ENCODE measurements around the gene MSH3. TPM values are rescaled to one million over a fixed set of nuclear protein-coding genes. Genes with fewer than 3 reads are reported as not detected.

Gene MSH3
- total and polyA plus RNA-seq, 2 of the 8 experiments (the other 6 are each of a cell fraction or from before 2014, with no cell fraction given): 3.6 to 22.6 TPM

DNA sequence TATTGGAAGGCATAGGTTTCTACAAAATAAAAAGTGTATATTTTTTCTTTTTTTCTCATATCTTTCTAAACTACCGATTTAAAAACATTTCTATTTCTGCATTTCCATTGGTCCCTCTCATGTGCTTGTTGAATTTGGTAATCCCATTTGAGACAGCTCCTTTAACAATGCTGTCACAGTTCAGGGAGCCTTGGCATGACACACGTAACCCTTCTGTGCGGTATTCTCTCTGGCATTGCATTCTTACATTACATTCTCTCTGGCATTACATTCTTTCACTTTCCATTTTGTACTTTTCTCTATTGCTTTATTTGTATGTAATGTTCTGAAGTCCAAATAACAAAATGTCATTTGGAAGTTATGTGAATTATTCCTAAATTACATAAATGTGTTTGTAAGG is 155.0 kb downstream of the MSH3 start:
- no peak overlapping the region for H3K18ac ChIP-seq (ENCODE audit: extremely low read depth, low read length)
- H3K4me2 ChIP-seq (ENCODE audit: insufficient read depth in 1 of 2, low read depth in 2 of 2, low read length in 2 of 2): no peak overlapping the region
- no peak overlapping the region for H3K4me3 ChIP-seq (ENCODE audit: extremely low read depth in 1 of 4, insufficient read depth in 2 of 4, low read depth in 3 of 4, low read length in 4 of 4)
- CTCF ChIA-PET (ENCODE audit: partially characterized antibody): no interaction called here
- peaks cover 0 to 8% (median 0%) of the 10 kb centered on the region in 4 experiments; a peak in 3 of 8 replicates for H3K36me3 ChIP-seq (ENCODE audit: control insufficient read depth in 2 of 4, insufficient read depth in 4 of 4, low read length in 3 of 4)
- H3K4ac ChIP-seq (replicated peaks; ENCODE audit: insufficient read length, low read depth, low read length): no peak overlapping the region
- H3K79me2 ChIP-seq (ENCODE audit: control insufficient read depth in 1 of 2, insufficient read depth in 2 of 2, low read length in 2 of 2): no peaks in the 10 kb centered on the region
- H2BK15ac ChIP-seq (ENCODE audit: low read length): no peak overlapping the region
- H2BK5ac ChIP-seq (ENCODE audit: low read depth, low read length): no peak overlapping the region
- H3K27ac ChIP-seq (ENCODE audit: low read depth, low read length): no peak overlapping the region
- POLR2A ChIA-PET (ENCODE audit: partially characterized antibody): no interaction called here
- no peak overlapping the region for H4K8ac ChIP-seq (ENCODE audit: extremely low read depth, insufficient read depth, low read length)
- no peak overlapping the region for H3K56ac ChIP-seq (replicated peaks; ENCODE audit: insufficient read length, low read depth, low read length)
- no peak for DNase-seq (ENCODE audit: low read depth in 1 of 2, low spot score in 2 of 2)
- no peak overlapping the region for H2AK5ac ChIP-seq (ENCODE audit: low read depth, low read length)
- H2BK20ac ChIP-seq (ENCODE audit: low read length): no peak overlapping the region
- no peaks in the 10 kb centered on the region for H4K20me1 ChIP-seq (replicated peaks in 1 of 2; ENCODE audit: control insufficient read depth in 1 of 2, insufficient read depth in 2 of 2, low read length in 2 of 2)
- no peaks in the 10 kb centered on the region for H3K23me2 ChIP-seq (ENCODE audit: low read depth, low read length)
- H4K91ac ChIP-seq (replicated peaks; ENCODE audit: insufficient read length, low read length): no peak overlapping the region
- no peak overlapping the region for H2BK12ac ChIP-seq (ENCODE audit: low read depth, low read length)
- no peak overlapping the region for H3K14ac ChIP-seq (ENCODE audit: insufficient read length)
- no peaks in the 10 kb centered on the region for H3K79me1 ChIP-seq (ENCODE audit: low read depth, low read length)
- H3K27me3 ChIP-seq (replicated peaks in 1 of 4; ENCODE audit: control insufficient read depth in 3 of 4, extremely low read depth in 1 of 4, insufficient read depth in 3 of 4, low read length in 3 of 4): no peaks in the 10 kb centered on the region
- no peak overlapping the region for H4K5ac ChIP-seq (ENCODE audit: insufficient read length, low read depth, low read length)
- H3K9me3 ChIP-seq (ENCODE audit: insufficient read depth in 2 of 2, low read depth in 1 of 2, low read length in 1 of 2): no peaks in the 10 kb centered on the region
- WGBS, 2 experiments (ENCODE audit: extremely low coverage in 1 of 2, insufficient coverage in 1 of 2, insufficient read length in 1 of 2, insufficient replicate concordance in 2 of 2, low coverage in 1 of 2, low lambda C conversion rate in 2 of 2, missing lambda C conversion rate in 1 of 2): 95% methylated on average over 3 of the region's 3 CpGs; no CpG with 5 or more reads in 1 of the 2 experiments
- H3K4me1 ChIP-seq (replicated peaks in 1 of 4; ENCODE audit: control insufficient read depth in 3 of 4, insufficient read depth in 4 of 4, low read length in 3 of 4): no peaks in the 10 kb centered on the region
- no peak overlapping the region for H3K9ac ChIP-seq (replicated peaks in 1 of 4; ENCODE audit: extremely low read depth in 1 of 4, low read depth in 3 of 4, low read length in 3 of 4)
- H2AFZ ChIP-seq (ENCODE audit: low read length): no peak overlapping the region
- FAIRE-seq: no peak
- no peak overlapping the region for H3K23ac ChIP-seq (ENCODE audit: insufficient read length)
- no peak overlapping the region for H2BK120ac ChIP-seq (replicated peaks; ENCODE audit: low read depth, low read length)
- TF ChIP-seq SP1 (IDR thresholded peaks at IDR 0.05; ENCODE audit: low read depth, low read length) (no peak), SP2 (IDR thresholded peaks at IDR 0.05; ENCODE audit: low read length) (no peak), NANOG (IDR thresholded peaks at IDR 0.05; ENCODE audit: insufficient read depth, low read depth, low read length, poor library complexity, severe bottlenecking) (no peak), HDAC6 (IDR thresholded peaks at IDR 0.05; ENCODE audit: low read depth, low read length) (no peak), SRF (IDR thresholded peaks at IDR 0.05; ENCODE audit: low read depth, low read length) (no peak), MAFK (IDR thresholded peaks at IDR 0.05; ENCODE audit: low read depth, low read length) (no peak), KDM5A (IDR thresholded peaks at IDR 0.05; ENCODE audit: low read length) (no peak), CHD2 (IDR thresholded peaks at IDR 0.05; ENCODE audit: low read length) (no peak), EZH2 (IDR thresholded peaks at IDR 0.05; ENCODE audit: low read depth, low read length, severe bottlenecking) (no peak), YY1 (IDR thresholded peaks at IDR 0.05; ENCODE audit: low read depth, low read length) (no peak)
- TF ChIP-seq, protein P1, sequence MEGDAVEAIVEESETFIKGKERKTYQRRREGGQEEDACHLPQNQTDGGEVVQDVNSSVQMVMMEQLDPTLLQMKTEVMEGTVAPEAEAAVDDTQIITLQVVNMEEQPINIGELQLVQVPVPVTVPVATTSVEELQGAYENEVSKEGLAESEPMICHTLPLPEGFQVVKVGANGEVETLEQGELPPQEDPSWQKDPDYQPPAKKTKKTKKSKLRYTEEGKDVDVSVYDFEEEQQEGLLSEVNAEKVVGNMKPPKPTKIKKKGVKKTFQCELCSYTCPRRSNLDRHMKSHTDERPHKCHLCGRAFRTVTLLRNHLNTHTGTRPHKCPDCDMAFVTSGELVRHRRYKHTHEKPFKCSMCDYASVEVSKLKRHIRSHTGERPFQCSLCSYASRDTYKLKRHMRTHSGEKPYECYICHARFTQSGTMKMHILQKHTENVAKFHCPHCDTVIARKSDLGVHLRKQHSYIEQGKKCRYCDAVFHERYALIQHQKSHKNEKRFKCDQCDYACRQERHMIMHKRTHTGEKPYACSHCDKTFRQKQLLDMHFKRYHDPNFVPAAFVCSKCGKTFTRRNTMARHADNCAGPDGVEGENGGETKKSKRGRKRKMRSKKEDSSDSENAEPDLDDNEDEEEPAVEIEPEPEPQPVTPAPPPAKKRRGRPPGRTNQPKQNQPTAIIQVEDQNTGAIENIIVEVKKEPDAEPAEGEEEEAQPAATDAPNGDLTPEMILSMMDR (IDR thresholded peaks at IDR 0.05; ENCODE audit: control extremely low read depth in 1 of 3, insufficient read depth in 1 of 3, low read depth in 1 of 3, low read length in 3 of 3): no peak
- TF ChIP-seq, protein P2, sequence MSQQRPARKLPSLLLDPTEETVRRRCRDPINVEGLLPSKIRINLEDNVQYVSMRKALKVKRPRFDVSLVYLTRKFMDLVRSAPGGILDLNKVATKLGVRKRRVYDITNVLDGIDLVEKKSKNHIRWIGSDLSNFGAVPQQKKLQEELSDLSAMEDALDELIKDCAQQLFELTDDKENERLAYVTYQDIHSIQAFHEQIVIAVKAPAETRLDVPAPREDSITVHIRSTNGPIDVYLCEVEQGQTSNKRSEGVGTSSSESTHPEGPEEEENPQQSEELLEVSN (IDR thresholded peaks at IDR 0.05): no peak

Data from H1 (cell line).